Measurements from ENCODE around the gene TRPC3. TPM values are rescaled to one million over a fixed set of nuclear protein-coding genes. Genes with fewer than 3 reads are reported as not detected.

Gene TRPC3
- total and polyA plus RNA-seq, 2 experiments from 2014 or later: 48.7 to 54.1 TPM

GRCh38 chr4:121977251-121978171 is 25.7 kb upstream of the TRPC3 start:
- Histone ChIP-seq H3K9me3 (ENCODE audit: low read depth) (no peaks in the 10 kb centered on the region), H3K36me3 (no peaks in the 10 kb centered on the region), H3K27ac (no peak overlapping the region), H3K27me3 (no peaks in the 10 kb centered on the region), H3K4me3 (no peak overlapping the region), H3K4me1 (ENCODE audit: low read depth) (peaks cover 13% of the 10 kb centered on the region)
- TF ChIP-seq CTCF (IDR thresholded peaks at IDR 0.05; ENCODE audit: low read depth, low read length): no peak
- peak; percentile 3 to 54 for DNase-seq (ENCODE audit: low read depth in 1 of 2, low spot score in 1 of 2)

GRCh38 chr4:121975784-121976183 is 23.9 kb upstream of the TRPC3 start:
- TF ChIP-seq CTCF (IDR thresholded peaks at IDR 0.05; ENCODE audit: low read depth, low read length): no peak
- Histone ChIP-seq H3K27me3 (no peaks in the 10 kb centered on the region), H3K36me3 (no peaks in the 10 kb centered on the region), H3K4me3 (no peak overlapping the region), H3K9me3 (ENCODE audit: low read depth) (no peaks in the 10 kb centered on the region), H3K4me1 (ENCODE audit: low read depth) (peaks cover 13% of the 10 kb centered on the region), H3K27ac (no peak overlapping the region)
- DNase-seq (ENCODE audit: low read depth in 1 of 2, low spot score in 1 of 2): no peak

- Histone ChIP-seq H3K27me3 (no peaks in the 10 kb centered on the region), H3K9me3 (ENCODE audit: low read depth) (no peaks in the 10 kb centered on the region), H3K4me3 (no peak overlapping the region), H3K36me3 (no peaks in the 10 kb centered on the region), H3K4me1 (ENCODE audit: low read depth) (peaks cover 13% of the 10 kb centered on the region), H3K27ac (no peak overlapping the region)
- no peak for DNase-seq (ENCODE audit: low read depth in 1 of 2, low spot score in 1 of 2)
- no peak for TF ChIP-seq CTCF (IDR thresholded peaks at IDR 0.05; ENCODE audit: low read depth, low read length)
These were observed 22.0 kb upstream of the TRPC3 start for GRCh38 chr4:121973816-121974215.

GRCh38 chr4:121968859-121969258 is 17.0 kb upstream of the TRPC3 start:
- no peaks in the 10 kb centered on the region for H3K27me3 ChIP-seq
- no peaks in the 10 kb centered on the region for H3K36me3 ChIP-seq
- no peak overlapping the region for H3K4me3 ChIP-seq
- TF ChIP-seq CTCF (IDR thresholded peaks at IDR 0.05; ENCODE audit: low read depth, low read length): no peak
- DNase-seq (ENCODE audit: low read depth in 1 of 2, low spot score in 1 of 2): no peak
- H3K27ac ChIP-seq: no peak overlapping the region
- no peaks in the 10 kb centered on the region for H3K4me1 ChIP-seq (ENCODE audit: low read depth)
- H3K9me3 ChIP-seq (ENCODE audit: low read depth): no peaks in the 10 kb centered on the region

- no peak for TF ChIP-seq CTCF (IDR thresholded peaks at IDR 0.05; ENCODE audit: low read depth, low read length)
- no peak for DNase-seq (ENCODE audit: low read depth in 1 of 2, low spot score in 1 of 2)
- no peaks in the 10 kb centered on the region for H3K36me3 ChIP-seq
- no peaks in the 10 kb centered on the region for H3K27me3 ChIP-seq
- H3K9me3 ChIP-seq (ENCODE audit: low read depth): no peaks in the 10 kb centered on the region
- H3K4me1 ChIP-seq (ENCODE audit: low read depth): no peaks in the 10 kb centered on the region
- no peak overlapping the region for H3K4me3 ChIP-seq
- H3K27ac ChIP-seq: no peak overlapping the region
These were observed 13.1 kb upstream of the TRPC3 start for GRCh38 chr4:121964958-121965357.

Measured in cardiac muscle cell (in vitro differentiated cells and primary cell).